ENCODE results near the gene NOS1AP.

DNA sequence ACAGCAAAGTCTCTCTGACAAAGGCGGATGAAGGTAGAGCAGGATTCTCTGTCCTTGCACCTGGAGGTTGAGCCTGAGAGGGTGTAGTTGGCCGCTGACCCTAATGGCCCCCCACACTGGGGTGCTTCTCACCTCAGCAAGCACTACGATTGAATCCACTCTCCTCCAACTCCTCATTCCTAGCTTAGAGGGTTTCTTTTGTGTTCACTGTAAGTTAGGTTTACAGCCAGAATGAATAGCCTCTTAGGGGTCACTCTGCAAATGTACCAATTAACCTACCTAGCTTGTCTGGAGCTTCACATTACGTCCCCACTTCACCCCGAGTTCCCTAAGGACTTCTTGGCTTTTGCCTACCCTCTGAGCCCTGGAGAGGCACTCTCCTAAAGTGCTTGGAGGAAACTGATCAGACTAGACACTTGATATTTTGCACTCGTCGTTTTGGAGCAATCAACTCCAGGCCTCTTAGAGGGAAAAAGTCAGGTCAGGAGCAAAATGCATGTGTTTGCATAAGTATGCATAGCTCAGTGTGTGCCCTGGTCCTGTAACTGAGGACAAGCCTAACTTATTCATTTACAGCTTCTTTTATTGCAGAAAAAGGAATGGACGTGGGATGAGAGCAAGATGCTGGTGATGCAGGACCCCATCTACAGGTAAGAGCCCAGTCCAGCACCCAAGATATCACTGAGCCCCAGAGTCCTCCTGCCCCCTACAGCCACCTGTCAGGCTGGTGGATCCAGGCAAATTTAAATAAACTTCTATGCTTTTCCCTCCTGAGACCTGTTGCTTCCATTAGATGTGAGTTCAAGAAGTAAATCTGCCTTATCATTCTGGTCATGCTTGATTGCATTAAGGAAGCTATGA lies 230.8 kb downstream of the NOS1AP start:
- TF ChIP-seq, protein P1, sequence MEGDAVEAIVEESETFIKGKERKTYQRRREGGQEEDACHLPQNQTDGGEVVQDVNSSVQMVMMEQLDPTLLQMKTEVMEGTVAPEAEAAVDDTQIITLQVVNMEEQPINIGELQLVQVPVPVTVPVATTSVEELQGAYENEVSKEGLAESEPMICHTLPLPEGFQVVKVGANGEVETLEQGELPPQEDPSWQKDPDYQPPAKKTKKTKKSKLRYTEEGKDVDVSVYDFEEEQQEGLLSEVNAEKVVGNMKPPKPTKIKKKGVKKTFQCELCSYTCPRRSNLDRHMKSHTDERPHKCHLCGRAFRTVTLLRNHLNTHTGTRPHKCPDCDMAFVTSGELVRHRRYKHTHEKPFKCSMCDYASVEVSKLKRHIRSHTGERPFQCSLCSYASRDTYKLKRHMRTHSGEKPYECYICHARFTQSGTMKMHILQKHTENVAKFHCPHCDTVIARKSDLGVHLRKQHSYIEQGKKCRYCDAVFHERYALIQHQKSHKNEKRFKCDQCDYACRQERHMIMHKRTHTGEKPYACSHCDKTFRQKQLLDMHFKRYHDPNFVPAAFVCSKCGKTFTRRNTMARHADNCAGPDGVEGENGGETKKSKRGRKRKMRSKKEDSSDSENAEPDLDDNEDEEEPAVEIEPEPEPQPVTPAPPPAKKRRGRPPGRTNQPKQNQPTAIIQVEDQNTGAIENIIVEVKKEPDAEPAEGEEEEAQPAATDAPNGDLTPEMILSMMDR (IDR thresholded peaks at IDR 0.05) = no peak
- TF ChIP-seq POLR2AphosphoS5 (IDR thresholded peaks at IDR 0.05; ENCODE audit: insufficient read depth in 1 of 2, low read depth in 1 of 2) (no peak), POLR2A (IDR thresholded peaks at IDR 0.05) (no peak)

Data from vagina (tissue), 2 donors.